Measurements from ENCODE around the gene OAS1. TPM values are rescaled to one million over a fixed set of nuclear protein-coding genes. Genes with fewer than 3 reads are reported as not detected.

OAS1 gene
- total and polyA plus RNA-seq, 9 of the 15 experiments (the other 6 are each of a cell fraction or from before 2014, with no cell fraction given), result 0.06 to 0.25 TPM; not detected in 7

DNA sequence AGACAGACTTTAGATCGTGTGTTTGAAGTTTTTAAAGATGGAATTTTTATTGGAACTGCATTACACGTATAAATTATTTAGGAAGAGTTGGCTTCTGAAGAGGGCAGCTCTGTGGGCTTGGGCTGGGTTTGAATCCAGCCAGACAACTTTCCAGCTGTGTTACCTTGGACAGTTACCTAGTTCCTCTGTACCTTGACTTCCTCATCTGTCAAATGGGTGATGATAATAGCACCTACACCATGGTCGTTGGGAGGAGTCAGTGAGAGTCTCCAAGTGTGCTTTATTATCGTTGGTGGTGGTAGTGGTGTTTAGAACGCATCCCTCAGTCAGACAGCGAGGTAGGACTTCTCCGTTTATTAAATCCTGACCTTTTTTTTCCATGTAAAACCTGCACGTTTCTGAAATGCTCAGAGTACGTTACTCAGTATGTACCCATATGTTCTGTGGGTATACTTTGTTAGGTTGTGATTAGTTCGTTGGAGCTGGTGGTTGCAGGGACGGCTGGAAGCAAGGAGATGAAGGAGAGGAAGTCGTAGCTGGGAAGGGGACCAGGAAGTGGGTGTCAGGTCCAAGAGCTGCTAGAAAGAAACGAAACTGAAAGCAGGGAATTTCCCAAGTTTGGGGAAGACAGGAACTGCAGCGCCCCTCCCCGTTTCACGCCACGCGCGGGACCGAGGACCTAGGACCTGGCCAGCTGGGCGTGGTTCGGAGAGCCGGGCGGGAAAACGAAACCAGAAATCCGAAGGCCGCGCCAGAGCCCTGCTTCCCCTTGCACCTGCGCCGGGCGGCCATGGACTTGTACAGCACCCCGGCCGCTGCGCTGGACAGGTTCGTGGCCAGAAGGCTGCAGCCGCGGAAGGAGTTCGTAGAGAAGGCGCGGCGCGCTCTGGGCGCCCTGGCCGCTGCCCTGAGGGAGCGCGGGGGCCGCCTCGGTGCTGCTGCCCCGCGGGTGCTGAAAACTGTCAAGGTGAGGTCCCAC lies 31.3 kb downstream of the OAS1 start, which contains the start of gene OAS3 (continued):
- TF ChIP-seq ZNF224 (CRISPR knock-in tag; IDR thresholded peaks at IDR 0.05) (no peak), ZNF699 (CRISPR knock-in tag; IDR thresholded peaks at IDR 0.05; ENCODE audit: insufficient replicate concordance) (no peak), ETV1 (tag; conservative IDR thresholded peaks at IDR 0.05; ENCODE audit: low read depth) (peak; percentile 52), ZNF431 (CRISPR knock-in tag; IDR thresholded peaks at IDR 0.05) (no peak), ZNF75A (CRISPR knock-in tag; IDR thresholded peaks at IDR 0.05) (no peak), POLR2A (conservative IDR thresholded peaks at IDR 0.05) (no peak), IRF2 (CRISPR knock-in tag; IDR thresholded peaks at IDR 0.05) (peak; percentile 97), ZNF174 (CRISPR knock-in tag; IDR thresholded peaks at IDR 0.05) (no peak), RAD51 (IDR thresholded peaks at IDR 0.05; ENCODE audit: borderline replicate concordance, low read depth) (0 out of 2 replicates have a peak, but pooled peaks have one; percentile 10), ATF1 (CRISPR knock-in tag; IDR thresholded peaks at IDR 0.05) (no peak), ATF1 (tag; IDR thresholded peaks at IDR 0.05) (peak; percentile 39; the same call in 1 of the 2 replicates)
- TF ChIP-seq, protein P1, sequence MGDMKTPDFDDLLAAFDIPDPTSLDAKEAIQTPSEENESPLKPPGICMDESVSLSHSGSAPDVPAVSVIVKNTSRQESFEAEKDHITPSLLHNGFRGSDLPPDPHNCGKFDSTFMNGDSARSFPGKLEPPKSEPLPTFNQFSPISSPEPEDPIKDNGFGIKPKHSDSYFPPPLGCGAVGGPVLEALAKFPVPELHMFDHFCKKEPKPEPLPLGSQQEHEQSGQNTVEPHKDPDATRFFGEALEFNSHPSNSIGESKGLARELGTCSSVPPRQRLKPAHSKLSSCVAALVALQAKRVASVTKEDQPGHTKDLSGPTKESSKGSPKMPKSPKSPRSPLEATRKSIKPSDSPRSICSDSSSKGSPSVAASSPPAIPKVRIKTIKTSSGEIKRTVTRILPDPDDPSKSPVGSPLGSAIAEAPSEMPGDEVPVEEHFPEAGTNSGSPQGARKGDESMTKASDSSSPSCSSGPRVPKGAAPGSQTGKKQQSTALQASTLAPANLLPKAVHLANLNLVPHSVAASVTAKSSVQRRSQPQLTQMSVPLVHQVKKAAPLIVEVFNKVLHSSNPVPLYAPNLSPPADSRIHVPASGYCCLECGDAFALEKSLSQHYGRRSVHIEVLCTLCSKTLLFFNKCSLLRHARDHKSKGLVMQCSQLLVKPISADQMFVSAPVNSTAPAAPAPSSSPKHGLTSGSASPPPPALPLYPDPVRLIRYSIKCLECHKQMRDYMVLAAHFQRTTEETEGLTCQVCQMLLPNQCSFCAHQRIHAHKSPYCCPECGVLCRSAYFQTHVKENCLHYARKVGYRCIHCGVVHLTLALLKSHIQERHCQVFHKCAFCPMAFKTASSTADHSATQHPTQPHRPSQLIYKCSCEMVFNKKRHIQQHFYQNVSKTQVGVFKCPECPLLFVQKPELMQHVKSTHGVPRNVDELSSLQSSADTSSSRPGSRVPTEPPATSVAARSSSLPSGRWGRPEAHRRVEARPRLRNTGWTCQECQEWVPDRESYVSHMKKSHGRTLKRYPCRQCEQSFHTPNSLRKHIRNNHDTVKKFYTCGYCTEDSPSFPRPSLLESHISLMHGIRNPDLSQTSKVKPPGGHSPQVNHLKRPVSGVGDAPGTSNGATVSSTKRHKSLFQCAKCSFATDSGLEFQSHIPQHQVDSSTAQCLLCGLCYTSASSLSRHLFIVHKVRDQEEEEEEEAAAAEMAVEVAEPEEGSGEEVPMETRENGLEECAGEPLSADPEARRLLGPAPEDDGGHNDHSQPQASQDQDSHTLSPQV (IDR thresholded peaks at IDR 0.05), result no peak
- TF ChIP-seq, protein P2, sequence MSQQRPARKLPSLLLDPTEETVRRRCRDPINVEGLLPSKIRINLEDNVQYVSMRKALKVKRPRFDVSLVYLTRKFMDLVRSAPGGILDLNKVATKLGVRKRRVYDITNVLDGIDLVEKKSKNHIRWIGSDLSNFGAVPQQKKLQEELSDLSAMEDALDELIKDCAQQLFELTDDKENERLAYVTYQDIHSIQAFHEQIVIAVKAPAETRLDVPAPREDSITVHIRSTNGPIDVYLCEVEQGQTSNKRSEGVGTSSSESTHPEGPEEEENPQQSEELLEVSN (IDR thresholded peaks at IDR 0.05; ENCODE audit: borderline replicate concordance in 1 of 2, extremely low read depth in 1 of 2, insufficient read depth in 1 of 2, insufficient read length in 1 of 2, low read depth in 1 of 2, low read length in 1 of 2, poor library complexity in 1 of 2, severe bottlenecking in 1 of 2), result peak; percentile 62 to 88
